ENCODE data around the gene TTC39B.
"Not testable (repeated sequence)": the region's sequence is repeated elsewhere in the genome, so short reads cannot be mapped to it uniquely, and the experiment has no call there.

DNA sequence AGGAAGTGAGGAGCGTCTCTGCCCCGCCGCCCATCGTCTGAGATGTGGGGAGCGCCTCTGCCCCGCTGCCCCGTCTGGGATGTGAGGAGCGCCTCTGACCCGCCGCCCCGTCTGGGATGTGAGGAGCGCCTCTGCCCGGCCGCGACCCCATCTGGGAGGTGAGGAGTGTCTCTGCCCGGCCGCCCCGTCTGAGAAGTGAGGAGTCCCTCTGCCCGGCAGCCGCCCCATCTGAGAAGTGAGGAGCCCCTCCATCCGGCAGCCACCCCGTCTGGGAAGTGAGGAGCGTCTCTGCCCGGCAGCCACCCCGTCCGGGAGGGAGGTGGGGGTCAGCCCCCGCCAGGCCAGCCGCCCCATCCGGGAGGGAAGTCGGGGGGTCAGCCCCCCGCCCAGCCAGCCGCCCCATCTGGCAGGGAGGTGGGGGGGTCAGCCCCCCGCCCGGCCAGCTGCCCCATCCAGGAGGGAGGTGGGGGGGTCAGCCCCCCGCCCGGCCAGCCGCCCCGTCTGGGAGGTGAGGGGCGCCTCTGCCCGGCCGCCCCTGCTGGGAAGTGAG lies 73.0 kb downstream of the TTC39B start:
- TF ChIP-seq CTCF (IDR thresholded peaks at IDR 0.05; ENCODE audit: extremely low read depth in 1 of 2, insufficient read depth in 1 of 2, low read depth in 1 of 2, low read length in 2 of 2); EZH2 (IDR thresholded peaks at IDR 0.05; ENCODE audit: borderline replicate concordance, low read depth, low read length, severe bottlenecking); POLR2AphosphoS5 (IDR thresholded peaks at IDR 0.05; ENCODE audit: insufficient read depth, low read depth, low read length); POLR2A (IDR thresholded peaks at IDR 0.05; ENCODE audit: low read depth, low read length); MYC (IDR thresholded peaks at IDR 0.05; ENCODE audit: low read depth, low read length): not testable (repeated sequence)

Measured in endothelial cell of umbilical vein (primary cell).